Calu3 (cell line): ENCODE results near the gene SLC17A9. TPM values are rescaled to one million over a fixed set of nuclear protein-coding genes. Genes with fewer than 3 reads are reported as not detected.

Experiments used
- BruUV-seq: library from RNA; stranded (reverse); fragments of 400-500 nt; replicated peaks from 2 replicates; lab custom pipeline; 2021; lab: Mats Ljungman, UMichigan
- CTCF ChIA-PET: fragments of 300-600 bp; sonication (Branson Sonifier 250); formaldehyde crosslinking; loops from one replicate; lab custom pipeline; 2022; ENCODE audit warnings: antibody characterized with exemption; lab: Charles Lee
- DNase-seq: peaks from one replicate; pipeline ENCODE4 v3.0.0; 2022
- H3K27ac Mint-ChIP-seq: one replicate; pipeline ENCODE4 v1.8.0; 2022; ENCODE audit warnings: mixed read lengths; ENCODE audit not compliant: unreplicated experiment
- H3K27me3 Mint-ChIP-seq: one replicate; pipeline ENCODE4 v1.8.0; 2022; ENCODE audit warnings: mixed read lengths; ENCODE audit not compliant: unreplicated experiment
- H3K36me3 Mint-ChIP-seq: one replicate; pipeline ENCODE4 v1.8.0; 2022; ENCODE audit warnings: mild to moderate bottlenecking, moderate library complexity, mixed read lengths; ENCODE audit not compliant: insufficient read depth, unreplicated experiment
- H3K4me1 Mint-ChIP-seq: one replicate; pipeline ENCODE4 v1.8.0; 2022; ENCODE audit warnings: mild to moderate bottlenecking, low read depth, mixed read lengths; ENCODE audit not compliant: unreplicated experiment
- H3K4me3 Mint-ChIP-seq: one replicate; pipeline ENCODE4 v1.8.0; 2022; ENCODE audit warnings: mild to moderate bottlenecking, low read depth, moderate library complexity, mixed read lengths; ENCODE audit not compliant: unreplicated experiment
- H3K9me3 Mint-ChIP-seq: one replicate; pipeline ENCODE4 v1.8.0; 2022; ENCODE audit warnings: low read depth, mixed read lengths; ENCODE audit not compliant: unreplicated experiment
- CTCF ChIP-seq: fragments of 200-600 bp; IDR thresholded peaks from one replicate; pipeline ENCODE4 v1.8.0; 2022; ENCODE audit warnings: antibody characterized with exemption; ENCODE audit not compliant: unreplicated experiment
- intact Hi-C: fragments of 100-400 bp; cut with micrococcal nuclease; formaldehyde crosslinking; loops from one replicate; pipeline ENCODE4 v1.10.0; 2022; ENCODE audit not compliant: unreplicated experiment
- total RNA-seq: library from RNA; stranded (reverse); gene quantifications from 2 replicates; pipeline ENCODE4 v1.2.3, GENCODE V29; 2022

Gene SLC17A9
- total RNA-seq, 1 experiment from 2014 or later = 12.0 TPM

DNA sequence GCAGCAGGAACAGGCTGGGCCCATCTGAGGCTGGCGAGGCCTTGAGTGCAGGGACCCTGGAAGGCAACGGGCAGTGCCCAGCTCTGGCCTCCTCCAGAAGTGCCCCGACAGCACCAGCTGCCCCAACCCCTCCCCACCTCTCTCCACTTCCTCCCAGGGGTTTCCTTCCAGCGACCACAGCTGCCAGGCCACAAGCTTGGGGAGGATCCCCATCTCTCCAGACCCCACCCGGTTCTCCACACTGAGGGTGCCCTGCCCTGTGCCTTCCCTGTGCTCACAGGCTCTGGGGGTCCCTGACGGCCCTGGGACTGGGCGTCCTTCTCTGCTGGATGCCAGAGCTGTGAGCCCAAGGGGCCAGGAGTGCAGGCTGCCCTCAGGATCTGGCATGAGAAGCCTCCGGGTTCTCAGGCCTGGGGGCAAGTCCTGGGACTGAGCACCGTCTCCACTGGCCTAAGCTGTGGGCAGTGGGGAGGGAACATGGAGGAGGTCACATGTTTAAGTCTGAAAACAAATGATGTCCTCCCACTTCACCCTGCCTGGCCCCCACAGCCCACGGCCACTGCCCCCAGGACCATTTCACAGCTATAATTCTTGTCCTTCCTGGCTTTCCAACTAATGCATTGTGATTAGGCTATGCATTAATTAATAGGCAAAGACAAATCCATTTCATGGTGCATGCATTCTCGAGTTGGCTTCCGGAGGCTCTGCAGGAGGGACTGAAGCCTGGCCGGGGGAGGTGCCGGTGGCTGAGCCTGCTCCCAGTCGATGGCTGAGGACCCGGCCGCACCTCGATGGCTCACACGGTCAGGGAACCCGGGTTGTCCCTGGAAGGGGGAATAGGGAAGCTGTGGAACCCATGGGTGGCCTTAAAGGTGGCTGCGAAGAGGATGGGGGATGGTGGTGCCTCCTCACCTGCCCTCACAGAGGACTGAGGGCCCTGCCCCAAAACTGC, 29.9 kb downstream of the SLC17A9 start:
- Mint-ChIP-seq H3K4me1 (no peaks in the 10 kb centered on the region), H3K27me3 (peaks cover 100% of the 10 kb centered on the region), H3K36me3 (peaks cover 9% of the 10 kb centered on the region), H3K4me3 (no peak overlapping the region), H3K9me3 (no peaks in the 10 kb centered on the region), H3K27ac (no peak overlapping the region)
- CTCF ChIA-PET = interaction anchor here (3.4 kb wide), 1 partner anchor 10 kb away, joined by 14 read pairs; no protein-coding TSS in a partner anchor
- no peak for DNase-seq
- intact Hi-C loops = no loop called here
- BruUV-seq = no TSS peak
- TF ChIP-seq CTCF = no peak

- no peak overlapping the region for H3K4me3 Mint-ChIP-seq
These were observed 30.7 kb downstream of the SLC17A9 start for GRCh38 chr20:62983210-62983609.

GRCh38 chr20:62984666-62985443, 32.3 kb downstream of the SLC17A9 start:
- TF ChIP-seq CTCF = no peak
- CTCF ChIA-PET = interaction anchor here (1.4 kb wide), 1 partner anchor 12 kb away, joined by 7 read pairs; no protein-coding TSS in a partner anchor
- BruUV-seq = no TSS peak
- no peaks in the 10 kb centered on the region for H3K4me1 Mint-ChIP-seq
- peaks cover 9% of the 10 kb centered on the region for H3K36me3 Mint-ChIP-seq
- no peaks in the 10 kb centered on the region for H3K9me3 Mint-ChIP-seq
- intact Hi-C loops = no loop called here
- H3K4me3 Mint-ChIP-seq = no peak overlapping the region
- H3K27ac Mint-ChIP-seq = no peak overlapping the region
- H3K27me3 Mint-ChIP-seq = peaks cover 100% of the 10 kb centered on the region
- DNase-seq = no peak

More at GRCh38 chr20:62983210-62983609, 30.7 kb downstream of the SLC17A9 start:
- Mint-ChIP-seq H3K9me3 (no peaks in the 10 kb centered on the region), H3K36me3 (peaks cover 9% of the 10 kb centered on the region), H3K4me1 (no peaks in the 10 kb centered on the region), H3K27ac (no peak overlapping the region), H3K27me3 (peaks cover 100% of the 10 kb centered on the region)
- intact Hi-C loops = no loop called here
- no peak for DNase-seq
- TF ChIP-seq CTCF = no peak
- BruUV-seq = no TSS peak
- CTCF ChIA-PET = interaction anchor here (3.4 kb wide), 1 partner anchor 11 kb away, joined by 14 read pairs; no protein-coding TSS in a partner anchor

GRCh38 chr20:62985444-62985778, 32.9 kb downstream of the SLC17A9 start:
- TF ChIP-seq CTCF = no peak
- Mint-ChIP-seq H3K27me3 (peaks cover 100% of the 10 kb centered on the region), H3K27ac (no peak overlapping the region), H3K4me3 (no peak overlapping the region), H3K9me3 (no peaks in the 10 kb centered on the region), H3K36me3 (peaks cover 9% of the 10 kb centered on the region), H3K4me1 (no peaks in the 10 kb centered on the region)
- DNase-seq = no peak
- intact Hi-C loops = no loop called here
- BruUV-seq = no TSS peak
- CTCF ChIA-PET = interaction anchor here (0.6 kb wide), 1 partner anchor 13 kb away, joined by 3 read pairs; no protein-coding TSS in a partner anchor
